ENCODE measurements around the gene RHBDD1.

The RHBDD1 gene

GRCh38 chr2:226978300-226978699, 142.4 kb downstream of the RHBDD1 start:
- no peaks in the 10 kb centered on the region for H3K9me2 ChIP-seq (replicated peaks; ENCODE audit: low read depth, low read length)
- peak overlapping the region; percentile 69 for H3K4me2 ChIP-seq (ENCODE audit: low read depth, low read length, poor library complexity, severe bottlenecking)
- peaks cover 59% of the 10 kb centered on the region for H3K4me1 ChIP-seq (ENCODE audit: insufficient read depth, low read length, poor library complexity, severe bottlenecking)

GRCh38 chr2:226979004-226979403, 143.2 kb downstream of the RHBDD1 start:
- no peaks in the 10 kb centered on the region for H3K27me3 ChIP-seq (ENCODE audit: insufficient read depth, low read length, poor library complexity, severe bottlenecking)
- H4K20me1 ChIP-seq (ENCODE audit: insufficient read depth, low read length, poor library complexity, severe bottlenecking): no peaks in the 10 kb centered on the region
- no peaks in the 10 kb centered on the region for H3K9me3 ChIP-seq (ENCODE audit: insufficient read depth, low read depth, low read length)
- no peaks in the 10 kb centered on the region for H3K9me2 ChIP-seq (replicated peaks; ENCODE audit: low read depth, low read length)
- H3K36me3 ChIP-seq (ENCODE audit: insufficient read depth, low read length): no peaks in the 10 kb centered on the region
- no peaks in the 10 kb centered on the region for H3K79me2 ChIP-seq (ENCODE audit: insufficient read depth, low read length)
- H3K9ac ChIP-seq (ENCODE audit: low read depth, low read length, poor library complexity, severe bottlenecking): peak overlapping the region; percentile 69
- TF ChIP-seq EZH2phosphoT487 (IDR thresholded peaks at IDR 0.05; ENCODE audit: borderline replicate concordance) (no peak), CTCF (conservative IDR thresholded peaks at IDR 0.05; ENCODE audit: low read length) (peak; percentile 29; the same call in 1 of the 2 replicates)
- H3K4me3 ChIP-seq (ENCODE audit: low read length, poor library complexity, severe bottlenecking): no peak overlapping the region
- peaks cover 59% of the 10 kb centered on the region for H3K4me1 ChIP-seq (ENCODE audit: insufficient read depth, low read length, poor library complexity, severe bottlenecking)
- no peak overlapping the region for H2AFZ ChIP-seq (ENCODE audit: low read length)
- H3K4me2 ChIP-seq (ENCODE audit: low read depth, low read length, poor library complexity, severe bottlenecking): no peak overlapping the region
- H3F3A ChIP-seq (ENCODE audit: low read depth): peaks cover 6% of the 10 kb centered on the region; the same call in 1 of the 2 replicates

More at GRCh38 chr2:226978300-226978699, 142.4 kb downstream of the RHBDD1 start:
- peaks cover 6% of the 10 kb centered on the region; the same call in 1 of the 2 replicates for H3F3A ChIP-seq (ENCODE audit: low read depth)
- H3K36me3 ChIP-seq (ENCODE audit: insufficient read depth, low read length): no peaks in the 10 kb centered on the region
- no peaks in the 10 kb centered on the region for H3K79me2 ChIP-seq (ENCODE audit: insufficient read depth, low read length)
- TF ChIP-seq EZH2phosphoT487 (IDR thresholded peaks at IDR 0.05; ENCODE audit: borderline replicate concordance) (no peak), CTCF (conservative IDR thresholded peaks at IDR 0.05; ENCODE audit: low read length) (no peak)
- H2AFZ ChIP-seq (ENCODE audit: low read length): no peak overlapping the region
- H4K20me1 ChIP-seq (ENCODE audit: insufficient read depth, low read length, poor library complexity, severe bottlenecking): no peaks in the 10 kb centered on the region
- peak overlapping the region; percentile 56 for H3K4me3 ChIP-seq (ENCODE audit: low read length, poor library complexity, severe bottlenecking)
- H3K27me3 ChIP-seq (ENCODE audit: insufficient read depth, low read length, poor library complexity, severe bottlenecking): no peaks in the 10 kb centered on the region
- H3K9ac ChIP-seq (ENCODE audit: low read depth, low read length, poor library complexity, severe bottlenecking): peak overlapping the region; percentile 69
- H3K9me3 ChIP-seq (ENCODE audit: insufficient read depth, low read depth, low read length): no peaks in the 10 kb centered on the region

- H3K27me3 ChIP-seq (ENCODE audit: insufficient read depth, low read length, poor library complexity, severe bottlenecking): no peaks in the 10 kb centered on the region
- H4K20me1 ChIP-seq (ENCODE audit: insufficient read depth, low read length, poor library complexity, severe bottlenecking): no peaks in the 10 kb centered on the region
- H3K79me2 ChIP-seq (ENCODE audit: insufficient read depth, low read length): no peaks in the 10 kb centered on the region
- peak overlapping the region; percentile 4 for H3K9ac ChIP-seq (ENCODE audit: low read depth, low read length, poor library complexity, severe bottlenecking)
- no peak overlapping the region for H3K4me3 ChIP-seq (ENCODE audit: low read length, poor library complexity, severe bottlenecking)
- peak overlapping the region; percentile 11 for H3K4me2 ChIP-seq (ENCODE audit: low read depth, low read length, poor library complexity, severe bottlenecking)
- no peaks in the 10 kb centered on the region for H3K9me3 ChIP-seq (ENCODE audit: insufficient read depth, low read depth, low read length)
- peaks cover 54% of the 10 kb centered on the region for H3K4me1 ChIP-seq (ENCODE audit: insufficient read depth, low read length, poor library complexity, severe bottlenecking)
- TF ChIP-seq EZH2phosphoT487 (IDR thresholded peaks at IDR 0.05; ENCODE audit: borderline replicate concordance) (no peak), CTCF (conservative IDR thresholded peaks at IDR 0.05; ENCODE audit: low read length) (no peak)
- H3F3A ChIP-seq (ENCODE audit: low read depth): peaks cover 6% of the 10 kb centered on the region; the same call in 1 of the 2 replicates
- no peaks in the 10 kb centered on the region for H3K36me3 ChIP-seq (ENCODE audit: insufficient read depth, low read length)
- H3K9me2 ChIP-seq (replicated peaks; ENCODE audit: low read depth, low read length): no peaks in the 10 kb centered on the region
- no peak overlapping the region for H2AFZ ChIP-seq (ENCODE audit: low read length)
Measured at GRCh38 chr2:226981791-226982326, 146.0 kb downstream of the RHBDD1 start.
